Ecto neural progenitor cell (in vitro differentiated cells): ENCODE measurements around the gene RAPGEF1.

Source experiments
- DNase-seq: peaks from one replicate; pipeline ENCODE4 v3.0.0-alpha.2; 2018; ENCODE audit warnings: low spot score

Gene RAPGEF1

DNA sequence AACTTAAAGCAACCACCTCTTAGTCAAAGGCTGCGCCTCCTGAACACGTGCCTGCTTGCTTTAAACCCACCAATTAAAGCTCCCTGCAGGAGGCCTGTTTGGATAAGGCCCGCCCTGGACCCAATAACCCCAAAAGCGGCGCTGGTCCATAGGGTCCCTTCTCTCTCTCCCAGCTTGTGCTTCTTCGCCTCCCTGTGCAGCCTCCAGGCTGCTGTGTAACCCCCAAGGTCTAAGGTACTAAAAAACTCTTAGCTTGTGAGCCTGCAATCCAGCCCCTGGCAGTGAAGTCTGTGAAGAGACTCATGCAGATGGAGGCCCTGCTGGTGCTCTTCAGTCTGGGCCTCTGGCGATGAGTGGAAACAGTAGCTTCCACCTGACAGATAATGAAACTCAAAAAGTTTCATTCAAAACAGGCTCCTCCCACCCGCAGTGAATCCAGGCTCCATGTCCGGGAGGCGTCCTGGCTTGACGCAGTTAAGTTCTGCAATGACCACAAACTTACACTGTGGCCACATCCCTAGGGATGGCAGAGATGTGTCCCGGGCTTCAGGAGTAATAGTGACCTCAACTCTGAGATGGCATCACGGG lies 97.3 kb downstream of the RAPGEF1 start:
- no peak for DNase-seq

GRCh38 chr9:131641618-131642495 lies 98.0 kb downstream of the RAPGEF1 start:
- DNase-seq = no peak

DNA sequence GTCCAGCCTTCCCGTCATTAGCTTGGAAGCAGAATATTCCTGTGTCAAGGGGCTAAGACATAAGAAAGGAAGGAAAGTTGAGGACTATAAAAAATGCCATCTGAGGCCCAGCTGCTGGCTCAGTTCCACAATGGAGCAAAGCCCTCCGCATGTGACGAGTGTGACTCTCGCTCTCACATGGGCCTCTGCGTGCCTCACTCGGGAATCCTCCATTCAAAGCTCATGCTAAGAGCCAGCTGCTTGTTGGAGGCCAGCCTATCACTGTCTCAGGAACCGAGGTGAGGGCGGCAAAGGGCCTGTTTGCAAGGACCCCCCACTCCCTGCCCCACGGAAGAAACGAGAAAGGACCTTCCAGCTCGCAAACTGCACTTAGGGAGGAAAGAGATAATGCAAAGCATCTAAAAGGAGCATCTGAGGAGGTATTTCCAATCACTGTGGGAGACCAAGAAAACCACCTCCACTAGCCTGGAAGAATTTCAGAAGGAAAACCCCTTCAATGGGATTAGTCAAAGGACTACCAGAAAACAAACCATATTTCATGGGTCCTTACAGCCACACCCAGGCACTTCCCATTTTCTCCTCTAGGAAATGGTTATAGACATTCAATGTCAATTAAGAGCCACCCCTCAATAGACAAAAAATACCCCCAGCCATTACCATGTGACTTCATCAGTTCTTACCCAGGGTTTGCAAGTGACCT lies 99.3 kb downstream of the RAPGEF1 start:
- no peak for DNase-seq

DNA sequence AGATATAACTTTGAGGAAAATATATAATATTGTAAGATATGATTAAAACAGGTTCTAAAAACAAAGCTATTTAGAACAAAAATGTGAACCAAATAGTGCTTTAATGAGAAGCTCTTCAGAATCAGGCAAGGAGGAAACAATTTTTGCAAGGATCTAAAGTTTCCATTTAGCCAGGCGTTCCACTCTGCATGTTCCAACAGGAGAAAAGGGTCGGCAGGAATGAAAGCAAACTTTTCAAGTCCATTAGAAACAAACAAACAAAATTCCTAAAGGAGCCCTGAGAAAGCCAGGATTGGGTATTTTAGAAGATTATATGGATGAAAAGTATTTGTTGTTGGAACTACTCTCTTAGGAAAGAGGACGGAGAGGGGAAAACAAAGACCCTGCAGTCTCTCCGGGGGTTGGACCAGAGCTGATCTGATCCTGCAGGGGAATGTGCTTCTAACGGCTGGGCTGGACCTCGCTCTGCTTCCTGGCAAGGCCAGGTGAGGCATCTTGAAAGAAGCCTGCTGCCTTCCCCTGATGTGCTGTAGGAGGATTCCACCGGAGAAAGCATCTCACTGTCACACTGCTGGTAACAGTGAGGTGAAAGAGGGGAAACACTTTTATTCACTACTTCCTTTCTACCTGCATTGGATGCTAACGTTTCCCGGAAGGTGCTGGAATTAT lies 100.0 kb downstream of the RAPGEF1 start:
- no peak for DNase-seq

GRCh38 chr9:131636593-131636992 lies 103.3 kb downstream of the RAPGEF1 start:
- DNase-seq = no peak

DNA sequence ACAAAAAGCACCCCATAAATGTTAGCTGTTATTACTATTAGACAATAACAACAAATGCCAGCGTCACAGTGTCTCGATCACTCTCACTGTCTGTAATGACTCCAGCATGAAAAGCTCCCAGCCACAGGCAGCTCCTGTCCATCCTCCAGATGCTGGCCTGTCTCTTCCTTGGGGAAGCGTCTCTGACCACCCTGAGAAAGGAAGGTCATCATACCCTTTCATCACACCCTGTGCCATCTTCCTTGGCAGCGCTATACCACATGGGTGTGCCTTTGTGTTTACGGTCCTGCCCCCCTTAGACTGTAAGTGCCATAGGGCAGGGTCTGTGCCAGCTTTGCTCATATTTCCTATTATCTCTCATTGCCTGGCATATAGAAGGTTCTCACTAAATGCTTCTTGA lies 104.0 kb downstream of the RAPGEF1 start:
- no peak for DNase-seq

DNA sequence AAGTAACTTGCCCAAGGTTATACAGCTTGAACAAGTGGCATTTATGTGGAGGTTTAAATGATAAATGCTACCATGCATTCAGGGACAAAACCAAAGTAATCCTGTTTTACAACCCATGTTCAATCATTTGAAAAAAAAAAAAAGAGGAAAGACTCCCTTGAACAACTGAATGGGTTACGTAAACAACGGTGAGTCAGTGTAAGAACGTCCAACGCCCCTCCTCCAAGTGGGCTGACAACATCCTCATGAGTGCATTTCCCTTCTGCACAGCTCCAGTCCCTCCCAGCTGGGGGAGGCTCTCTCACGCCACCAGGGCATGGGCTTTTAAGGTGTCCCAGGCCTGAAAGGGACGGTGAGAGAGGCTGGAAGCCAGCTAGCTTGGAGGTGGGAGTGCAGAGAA lies 104.6 kb downstream of the RAPGEF1 start:
- DNase-seq = no peak

DNA sequence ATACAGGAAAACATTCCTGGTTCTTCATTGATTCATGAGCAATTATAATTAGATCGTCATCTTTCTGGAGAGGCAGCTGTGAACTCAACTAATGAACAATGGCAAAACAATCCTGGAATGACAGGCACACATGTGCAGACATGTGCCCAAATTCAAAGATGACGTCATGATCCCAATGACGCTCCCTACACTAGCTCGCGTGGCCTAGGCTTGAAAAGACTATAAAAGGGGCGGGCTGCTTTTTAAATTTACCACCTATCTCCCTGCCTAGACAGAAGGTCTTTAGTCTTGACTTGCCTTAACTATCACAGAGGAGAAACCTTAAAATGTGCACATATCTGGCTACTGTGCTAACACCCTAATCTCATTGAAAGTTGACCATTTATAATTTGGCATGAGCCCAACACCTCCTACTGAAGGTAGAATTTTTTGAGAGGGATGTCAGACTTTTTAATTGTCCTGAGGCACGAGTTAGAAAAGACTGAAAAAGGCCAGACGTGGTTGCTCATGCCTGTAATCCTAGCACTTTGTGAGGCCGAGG lies 106.3 kb downstream of the RAPGEF1 start:
- DNase-seq = no peak

DNA sequence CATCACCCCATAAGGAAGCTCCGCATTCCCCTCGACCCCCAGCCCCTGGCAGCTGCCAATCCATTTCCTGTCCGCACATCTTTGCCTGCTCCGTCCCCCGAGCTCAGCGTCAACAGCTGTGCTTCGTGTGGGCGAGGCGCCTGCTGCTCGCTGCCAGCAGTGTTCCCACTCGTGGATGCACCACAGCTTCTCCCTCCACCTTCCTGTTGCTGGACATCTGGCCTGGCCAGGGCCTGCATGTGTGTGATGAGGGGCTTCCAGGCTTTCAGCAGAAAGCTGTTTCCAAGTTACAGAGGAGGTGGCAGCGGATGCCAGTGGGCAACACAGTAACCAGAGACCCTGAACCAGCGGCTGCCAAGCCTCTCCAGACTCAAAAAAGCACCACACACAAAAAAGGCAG lies 108.6 kb downstream of the RAPGEF1 start:
- DNase-seq = no peak

DNA sequence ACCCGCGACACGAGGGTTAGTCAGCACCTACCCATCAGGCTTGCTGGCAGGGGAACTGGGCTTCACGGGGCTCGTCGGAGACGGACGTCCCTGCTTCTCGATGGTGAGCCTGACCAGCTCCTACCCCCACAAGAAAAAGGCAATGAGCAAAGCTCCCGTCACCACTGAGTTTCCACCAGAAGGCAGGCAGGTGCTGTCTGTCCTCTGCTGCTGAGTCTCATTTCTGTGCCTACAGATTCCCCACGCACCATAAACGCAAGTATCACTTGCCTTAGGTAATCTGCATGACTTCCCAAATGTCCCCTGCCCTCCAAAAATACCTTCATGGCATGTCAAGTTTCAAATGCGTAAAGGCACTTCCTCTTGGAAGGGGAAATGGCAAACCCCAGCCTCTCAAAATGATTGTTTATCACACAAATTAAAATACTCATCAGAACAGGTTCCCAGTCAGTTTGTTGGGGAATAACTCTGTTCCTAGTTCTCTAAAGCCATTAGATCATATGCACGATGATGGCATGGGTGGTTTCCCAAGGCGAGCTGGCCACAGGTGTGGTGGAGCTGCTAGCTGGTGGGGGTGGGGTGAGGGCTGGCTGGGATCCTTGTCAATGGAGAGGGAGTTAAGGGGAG lies 109.6 kb downstream of the RAPGEF1 start:
- DNase-seq = no peak

- DNase-seq = no peak
Measured at GRCh38 chr9:131629825-131630204, 110.1 kb downstream of the RAPGEF1 start.

GRCh38 chr9:131629226-131629500 lies 110.7 kb downstream of the RAPGEF1 start:
- DNase-seq = no peak

DNA sequence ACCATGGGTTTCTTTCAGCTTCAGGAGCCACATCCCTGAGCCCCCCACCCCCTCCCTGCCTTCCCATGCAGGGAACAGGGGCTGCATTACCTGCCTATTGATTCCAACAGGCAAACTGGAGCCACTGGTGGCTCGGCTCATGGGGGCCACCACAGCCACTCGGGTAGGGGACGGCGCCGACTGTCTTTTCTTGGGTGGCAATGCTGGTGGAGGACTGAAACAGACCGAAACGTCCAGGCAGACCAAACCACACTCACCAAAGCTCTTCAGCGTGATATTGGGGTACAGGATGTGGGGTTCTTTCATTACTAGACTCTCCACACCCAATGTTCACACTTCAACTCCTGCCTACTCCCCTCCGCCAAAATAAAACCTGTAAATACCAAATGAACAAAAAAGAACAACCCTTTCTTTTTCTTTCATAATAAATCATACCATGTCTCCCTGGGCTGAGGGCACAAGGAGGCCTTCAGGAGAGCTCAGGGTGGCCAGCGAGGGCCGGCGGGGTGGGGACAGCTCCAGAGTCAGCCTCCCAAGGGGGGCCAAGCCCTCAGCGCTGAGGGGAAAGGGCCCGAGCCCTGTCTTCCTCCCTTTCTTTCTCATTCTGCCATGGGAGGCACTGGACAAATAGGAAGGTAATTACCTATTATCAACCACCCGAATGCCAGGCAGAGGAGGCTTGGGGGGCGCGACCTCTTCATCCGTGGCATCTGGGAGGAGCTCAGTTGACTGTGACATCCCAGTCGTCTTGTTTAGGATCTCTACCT lies 111.2 kb downstream of the RAPGEF1 start:
- no peak for DNase-seq

- DNase-seq = no peak
Measured at GRCh38 chr9:131627648-131628458, 112.0 kb downstream of the RAPGEF1 start.

GRCh38 chr9:131627326-131627647 lies 112.6 kb downstream of the RAPGEF1 start:
- no peak for DNase-seq

- DNase-seq = no peak
Measured at GRCh38 chr9:131625790-131626670, 113.8 kb downstream of the RAPGEF1 start.

DNA sequence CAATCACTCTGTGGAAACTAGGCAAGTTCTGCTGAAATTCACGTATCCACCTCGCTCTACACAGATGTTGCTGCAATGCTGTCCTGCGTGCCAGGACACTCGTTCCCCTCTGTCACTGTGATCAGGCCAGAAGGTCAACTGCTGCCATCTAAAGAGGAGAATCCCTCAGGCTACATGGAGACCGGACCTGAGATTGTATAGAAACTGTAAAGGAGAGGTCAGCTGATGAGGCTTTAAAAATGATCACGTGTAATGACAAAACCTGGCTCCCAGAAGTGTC lies 114.4 kb downstream of the RAPGEF1 start:
- DNase-seq = no peak

GRCh38 chr9:131624636-131625507 lies 115.0 kb downstream of the RAPGEF1 start:
- no peak for DNase-seq
